Left ventricle myocardium superior (tissue), 1 donor: ENCODE data around the gene C14orf132. TPM values are rescaled to one million over a fixed set of nuclear protein-coding genes. Genes with fewer than 3 reads are reported as not detected.
A peak's percentile ranks its signal among the peaks of the same experiment; 100 is the strongest.

ENCODE experiments used
- ATAC-seq: fragments of 200-7000 bp; cut with Tn5 transposase; one replicate; pipeline ENCODE4 v1.9.1; 2020; ENCODE audit warnings: mild to moderate bottlenecking, moderate library complexity
- DNase-seq: peaks from one replicate; pipeline ENCODE4 v3.0.0-alpha.2; 2020
- intact Hi-C: fragments of 100-400 bp; cut with micrococcal nuclease; formaldehyde crosslinking; loops from one replicate; pipeline ENCODE4 v1.11.0; 2022
- total RNA-seq: library from RNA; stranded (reverse); fragmentation: NEBNext Ultra II Directional; extraction: Animal tissue kit (Norgen Biotek cat#: 25700); gene quantifications from one replicate; pipeline ENCODE4 v1.2.1, GENCODE V29; 2021
- donor health status: DM: no; HTN: yes; CAD: no; lungs with severe emphysema.

Gene C14orf132
- total RNA-seq, 1 donor from 2014 or later: 2.4 TPM

DNA sequence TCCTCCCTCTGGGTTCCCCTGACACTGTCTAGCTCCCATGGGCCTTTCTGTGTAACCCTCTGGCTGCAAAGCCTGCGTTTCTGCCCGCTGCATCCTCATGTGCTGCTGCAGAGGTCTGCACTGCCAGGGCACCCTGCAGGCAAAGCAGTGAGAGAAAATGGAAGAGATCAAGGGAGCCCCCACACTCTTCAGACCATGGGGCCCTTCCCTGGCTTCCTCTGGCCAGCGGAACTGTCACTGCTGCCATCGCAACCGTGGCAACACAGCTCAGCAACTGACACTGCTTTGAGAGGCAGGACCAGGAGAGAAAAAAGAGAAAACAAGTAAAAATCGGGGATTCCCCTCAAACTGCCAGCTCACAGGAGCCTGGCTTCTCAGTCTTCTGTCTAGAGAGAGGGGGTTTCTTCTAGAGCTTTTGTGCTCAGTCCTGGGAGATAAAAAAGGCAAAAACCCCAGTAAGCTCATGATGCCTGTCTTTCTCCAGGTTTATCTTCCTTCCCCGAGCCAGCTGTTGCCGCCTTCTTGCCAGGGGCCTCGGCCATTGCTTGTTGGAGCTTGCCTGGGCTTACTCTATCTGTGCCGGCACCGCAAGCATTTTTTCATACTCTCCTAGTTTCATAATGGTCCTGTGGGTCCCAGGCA lies 38.9 kb downstream of the C14orf132 start:
- ATAC-seq (no peak), DNase-seq (no peak)
- intact Hi-C loops: no loop called here

DNA sequence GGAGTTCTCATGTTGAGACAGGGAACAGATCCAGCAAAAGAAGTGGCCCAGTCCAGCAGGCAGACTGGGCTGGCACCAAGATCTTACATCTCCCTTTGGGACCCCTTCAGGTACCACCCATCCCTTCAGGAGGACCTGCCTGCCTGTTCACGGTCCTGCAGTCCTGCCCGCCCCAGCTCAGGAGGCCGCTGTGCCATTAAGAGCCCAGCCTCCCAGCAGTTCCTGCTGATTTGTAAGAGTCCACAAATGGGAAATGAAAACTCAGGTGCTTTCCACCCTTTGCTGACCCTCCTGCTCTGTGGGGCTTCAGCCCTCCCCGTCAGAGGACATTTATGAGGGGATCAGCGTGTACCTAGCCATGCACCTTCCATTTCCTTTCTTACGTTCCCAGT lies 39.5 kb downstream of the C14orf132 start:
- no peak for ATAC-seq
- intact Hi-C loops: no loop called here
- no peak for DNase-seq

DNA sequence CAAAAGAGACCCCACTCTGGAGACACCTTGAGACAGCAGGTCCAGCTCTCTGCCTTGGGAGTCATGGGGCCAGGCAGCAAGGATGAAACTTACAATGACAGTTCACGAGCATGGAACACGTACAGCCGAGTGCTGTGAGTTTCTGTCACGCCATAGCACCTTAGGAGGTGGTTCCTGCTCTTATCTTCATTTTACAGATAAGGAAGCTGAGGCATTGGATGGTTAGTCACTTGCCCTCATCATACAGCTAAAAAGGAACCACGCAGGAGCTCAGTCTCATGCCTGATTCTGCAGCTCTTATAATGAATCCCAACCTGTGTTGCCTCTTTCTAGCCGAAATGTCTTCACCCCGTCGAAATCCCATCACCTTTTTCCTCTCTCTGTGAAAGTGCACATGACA lies 39.9 kb downstream of the C14orf132 start:
- DNase-seq (no peak), ATAC-seq (no peak)
- intact Hi-C loops: no loop called here

DNA sequence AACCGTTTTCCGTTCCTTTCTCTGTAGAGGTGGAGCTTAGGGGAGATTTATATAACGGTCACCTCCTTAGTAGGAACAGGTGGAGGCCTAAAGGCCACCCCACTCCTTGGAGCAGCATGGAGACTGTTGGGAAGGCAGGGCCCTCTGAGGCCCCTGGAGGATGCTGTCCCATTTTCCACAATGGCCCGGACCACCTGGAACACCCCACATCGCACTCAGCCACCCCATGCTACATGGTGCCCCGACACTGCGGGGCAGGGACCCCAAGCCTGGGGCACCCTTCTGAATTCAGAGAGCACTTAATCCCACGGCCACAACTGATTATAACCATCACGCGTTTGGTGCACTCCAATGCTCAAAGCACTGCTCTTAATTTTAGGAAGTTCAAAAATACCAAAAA lies 41.4 kb downstream of the C14orf132 start:
- DNase-seq (no peak), ATAC-seq (no peak)
- intact Hi-C loops: no loop called here

DNA sequence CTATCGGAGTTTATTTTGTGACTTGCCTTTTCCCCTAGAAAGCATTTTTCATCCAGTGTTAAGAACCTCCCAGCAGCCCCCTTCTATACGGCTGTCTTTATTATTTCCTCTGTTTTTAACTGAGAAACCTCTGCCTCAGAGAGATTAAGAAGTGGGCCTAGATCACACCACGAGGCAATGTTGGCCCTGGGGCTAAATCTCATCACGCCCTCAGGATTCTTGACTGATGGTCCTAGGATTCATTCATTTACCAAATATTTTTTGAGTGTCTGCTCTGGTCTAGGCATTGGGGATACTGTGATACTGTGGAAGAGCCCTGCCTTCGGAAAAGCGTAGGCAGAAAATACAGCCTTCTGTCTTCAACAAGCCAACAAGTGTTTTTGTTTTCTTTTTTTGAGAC lies 42.1 kb downstream of the C14orf132 start:
- DNase-seq: no peak

DNA sequence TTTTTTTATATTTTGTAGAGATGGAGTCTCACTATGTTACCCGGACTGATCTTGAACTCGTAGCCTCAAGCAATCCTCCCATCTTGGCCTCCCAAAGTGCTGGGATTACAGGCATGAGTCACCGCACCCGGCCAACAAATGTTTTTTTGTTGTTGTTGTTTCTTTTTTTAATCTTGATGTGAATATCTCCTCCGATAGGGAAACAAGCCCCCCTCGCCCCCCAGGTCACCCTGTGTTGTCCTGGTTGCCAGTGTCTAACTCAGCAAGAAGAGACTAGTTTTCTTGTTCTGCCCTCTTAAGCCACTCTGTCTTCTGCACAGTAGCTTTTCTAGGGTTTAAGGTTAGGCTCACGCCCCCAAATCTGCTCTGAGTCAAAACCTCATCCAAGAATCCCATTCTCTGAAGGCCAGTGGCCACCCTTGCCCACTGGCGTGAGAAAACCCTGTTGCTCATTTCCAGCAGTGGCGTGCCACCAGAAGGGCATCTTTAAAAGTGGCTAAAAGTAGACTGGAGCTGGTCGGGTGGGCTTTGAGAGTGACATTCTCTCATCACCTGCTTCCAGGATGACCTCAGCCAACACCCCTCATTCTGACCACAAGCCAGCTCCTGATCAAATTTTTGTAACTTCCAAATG lies 42.7 kb downstream of the C14orf132 start:
- intact Hi-C loops: no loop called here
- DNase-seq (no peak), ATAC-seq (no peak)

More for the DNA sequence above, 42.1 kb downstream of the C14orf132 start:
- intact Hi-C loops: no loop called here
- no peak for ATAC-seq

DNA sequence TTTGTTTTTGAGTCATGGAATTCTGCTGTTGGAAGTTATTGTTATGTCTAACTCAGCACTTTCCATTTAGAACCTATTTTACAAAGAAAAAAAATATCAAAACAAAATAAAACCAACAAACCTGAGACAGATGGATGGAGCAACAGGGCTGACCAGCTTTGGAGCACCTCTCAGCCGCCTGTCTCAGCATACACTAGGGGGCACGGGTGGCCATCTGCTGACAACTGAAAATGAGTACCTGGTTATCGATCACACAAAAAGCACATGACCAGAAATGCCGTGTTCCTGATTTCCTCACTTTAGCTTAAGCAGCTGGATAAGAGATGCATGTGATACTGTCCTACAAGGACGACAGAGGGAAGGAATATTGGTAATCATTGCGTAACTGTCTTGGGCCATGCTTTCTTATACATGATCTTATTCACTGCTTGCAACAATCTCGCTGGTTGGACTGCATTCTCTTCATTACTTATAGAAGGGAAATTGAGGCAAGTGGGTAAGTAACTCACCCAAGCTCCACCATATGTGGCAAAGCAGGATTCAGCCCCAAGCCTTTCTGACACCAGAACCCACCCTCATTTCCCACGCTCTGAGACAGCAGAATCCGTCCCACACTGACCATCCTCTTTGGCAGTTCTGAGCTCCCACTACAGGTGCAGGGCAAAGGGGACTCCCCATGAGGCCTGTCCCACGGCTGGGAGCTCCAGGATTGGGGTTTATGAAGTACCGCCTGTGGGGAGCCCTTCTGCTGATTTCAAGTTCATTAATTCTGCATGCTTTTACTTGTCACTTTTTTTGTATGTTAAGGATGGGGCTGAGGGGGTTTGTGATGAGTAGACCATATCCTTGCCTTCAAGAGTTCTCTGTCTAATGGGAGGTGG lies 43.5 kb downstream of the C14orf132 start:
- intact Hi-C loops: no loop called here
- no peak for ATAC-seq
- DNase-seq: no peak

DNA sequence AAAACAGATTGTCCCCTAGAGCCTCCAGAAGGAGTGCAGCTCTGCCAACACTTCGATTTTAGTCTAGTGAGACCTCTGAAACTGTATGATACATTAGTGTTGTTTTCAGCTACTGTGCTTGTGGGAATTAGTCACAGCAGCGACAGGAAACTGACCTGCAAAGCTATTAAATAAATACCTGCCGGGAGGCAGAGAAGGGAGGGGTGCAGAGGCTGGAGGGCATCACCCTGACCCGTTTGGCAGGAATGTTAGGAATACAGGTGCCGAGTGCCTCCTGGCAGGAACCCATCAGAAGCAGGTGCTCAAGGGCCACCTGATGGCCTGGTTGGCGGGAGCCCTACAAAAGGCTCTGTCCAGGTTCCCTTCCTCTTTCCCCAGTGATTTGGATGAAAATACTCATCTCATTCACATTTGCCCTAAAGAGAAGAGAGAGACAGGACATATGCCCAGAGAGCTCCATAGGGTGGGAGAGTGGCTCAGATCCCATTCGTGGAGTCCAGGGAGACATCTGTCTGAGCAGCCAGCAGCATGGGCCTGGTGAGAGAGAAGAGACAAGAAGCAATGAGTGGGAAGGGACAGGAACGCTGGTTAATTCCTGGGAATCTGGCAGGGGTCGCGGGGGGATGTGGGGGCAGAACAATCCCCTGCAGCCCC lies 44.6 kb downstream of the C14orf132 start:
- ATAC-seq: no peak
- intact Hi-C loops: no loop called here
- no peak for DNase-seq

DNA sequence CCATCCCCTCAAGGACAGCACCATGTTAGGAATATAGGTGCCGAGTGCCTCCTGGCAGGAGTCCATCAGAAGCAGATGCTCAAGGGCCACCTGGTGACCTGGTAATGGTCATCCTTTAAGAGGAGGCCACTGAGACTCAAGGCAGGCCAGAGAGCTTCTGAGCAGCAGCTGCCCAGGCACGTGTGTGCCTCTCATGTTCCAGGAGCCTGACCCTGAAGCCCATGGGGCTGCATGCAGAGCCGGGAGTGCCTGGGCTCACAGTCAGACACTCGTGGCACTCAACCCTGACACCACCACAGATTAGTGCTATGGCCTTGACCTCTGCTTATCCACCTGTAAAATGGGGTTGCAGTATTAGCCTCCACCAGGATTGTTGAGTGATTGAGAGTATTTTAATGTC lies 45.6 kb downstream of the C14orf132 start:
- DNase-seq (no peak), ATAC-seq (no peak)
- intact Hi-C loops: no loop called here

DNA sequence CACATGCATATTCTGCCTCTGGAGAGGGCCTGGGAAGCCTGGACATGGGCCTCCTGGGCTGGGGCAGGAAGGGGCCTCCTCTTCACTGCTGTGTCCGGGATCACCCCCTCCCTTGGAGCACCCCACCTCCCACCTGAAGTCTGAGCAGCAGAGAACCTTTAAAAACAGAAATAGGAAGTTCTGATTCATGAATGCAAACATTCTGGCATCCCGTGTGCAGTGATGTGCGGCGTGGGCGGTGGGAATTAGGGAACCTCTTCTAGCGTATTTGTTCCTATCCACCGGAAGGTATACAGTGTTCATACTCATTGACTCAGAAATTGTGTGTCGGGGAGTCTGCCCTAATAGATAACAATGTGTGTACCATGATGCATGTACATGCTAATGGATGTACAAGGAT lies 46.2 kb downstream of the C14orf132 start:
- no peak for ATAC-seq
- DNase-seq: no peak
- intact Hi-C loops: no loop called here

DNA sequence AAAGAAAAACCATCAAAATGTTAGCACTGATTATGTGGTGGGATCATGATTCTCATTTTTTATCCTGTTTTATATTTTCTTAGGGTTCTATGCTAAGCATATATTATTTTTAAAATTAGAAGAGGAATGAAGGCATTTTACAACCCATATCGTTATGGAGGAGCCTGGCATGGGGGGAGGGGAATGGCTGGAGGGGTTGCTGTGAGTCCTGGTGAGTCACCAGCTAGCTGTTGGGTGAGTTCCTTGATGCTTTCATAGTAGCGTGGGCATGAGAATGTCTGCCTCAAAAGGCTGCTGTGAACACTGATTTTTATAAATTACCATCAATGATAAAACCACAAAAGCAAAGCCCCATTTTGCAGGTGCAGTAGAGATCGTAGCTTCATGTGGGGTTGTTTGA lies 46.9 kb downstream of the C14orf132 start:
- intact Hi-C loops: no loop called here
- DNase-seq (no peak), ATAC-seq (no peak)

DNA sequence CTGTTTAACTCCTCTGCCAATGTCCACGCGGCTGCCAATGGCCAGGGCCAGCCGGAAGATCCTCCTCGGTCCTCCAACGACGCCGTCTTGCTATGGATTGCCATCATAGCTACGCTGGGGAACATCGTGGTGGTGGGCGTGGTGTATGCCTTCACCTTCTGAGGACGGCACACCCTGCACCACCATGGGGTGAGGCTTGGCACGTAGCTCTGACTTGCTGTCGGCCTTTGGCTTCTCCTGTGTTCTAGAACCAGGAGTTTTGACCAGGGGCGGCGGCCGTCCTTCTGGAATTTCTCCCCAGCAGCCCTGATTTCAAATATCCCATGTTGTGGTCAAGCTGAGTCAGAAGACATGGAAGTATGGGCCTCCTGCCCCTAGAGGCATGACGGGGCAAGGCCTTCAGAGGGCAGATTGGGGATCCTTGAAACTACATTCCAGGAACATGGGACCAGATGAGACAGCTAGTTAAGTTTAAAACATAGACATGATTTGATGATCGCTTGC lies 47.5 kb downstream of the C14orf132 start:
- no peak for ATAC-seq

DNA sequence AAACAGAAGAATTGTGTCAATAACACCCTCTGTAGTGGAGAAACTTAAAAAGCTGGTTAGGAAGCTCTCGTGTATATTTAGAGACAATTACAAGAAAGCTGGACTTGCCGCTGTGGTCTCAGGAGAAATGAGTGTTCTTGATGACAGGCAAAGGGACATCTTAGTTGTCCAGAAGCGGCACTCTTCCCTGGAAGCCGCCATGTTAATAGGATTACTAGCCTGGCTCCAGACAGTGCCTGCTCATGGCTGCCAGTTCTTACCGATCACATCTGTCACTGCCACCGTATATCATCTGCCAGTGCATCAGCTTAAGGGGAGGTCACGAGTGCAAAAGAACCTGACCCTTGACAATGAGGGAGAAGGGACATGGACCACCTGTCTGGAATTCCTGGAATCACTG lies 48.9 kb downstream of the C14orf132 start:
- DNase-seq (no peak), ATAC-seq (no peak)
- intact Hi-C loops: no loop called here

More for the DNA sequence above, 47.5 kb downstream of the C14orf132 start:
- DNase-seq: no peak
- intact Hi-C loops: no loop called here

DNA sequence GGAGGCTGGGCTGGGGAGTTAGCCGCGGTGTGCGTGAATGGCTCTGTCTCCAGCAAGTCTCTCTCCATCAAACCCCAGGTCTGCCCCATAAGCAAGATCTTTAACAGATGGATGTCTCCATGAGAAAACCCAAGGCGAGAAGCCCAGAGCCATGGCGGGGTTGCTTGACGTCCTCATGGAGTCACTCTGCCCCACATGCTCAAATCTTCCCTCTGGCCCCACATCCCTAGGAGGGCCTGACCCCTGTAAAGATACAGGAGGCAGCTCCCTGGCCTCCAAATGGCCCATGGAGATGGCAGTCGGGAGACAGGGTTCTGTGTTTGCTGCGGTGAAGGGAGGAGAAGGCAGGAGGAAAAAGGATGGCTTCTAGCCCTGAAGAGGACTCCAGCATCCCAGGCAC lies 49.3 kb downstream of the C14orf132 start:
- DNase-seq (no peak), ATAC-seq (no peak)
- intact Hi-C loops: no loop called here

DNA sequence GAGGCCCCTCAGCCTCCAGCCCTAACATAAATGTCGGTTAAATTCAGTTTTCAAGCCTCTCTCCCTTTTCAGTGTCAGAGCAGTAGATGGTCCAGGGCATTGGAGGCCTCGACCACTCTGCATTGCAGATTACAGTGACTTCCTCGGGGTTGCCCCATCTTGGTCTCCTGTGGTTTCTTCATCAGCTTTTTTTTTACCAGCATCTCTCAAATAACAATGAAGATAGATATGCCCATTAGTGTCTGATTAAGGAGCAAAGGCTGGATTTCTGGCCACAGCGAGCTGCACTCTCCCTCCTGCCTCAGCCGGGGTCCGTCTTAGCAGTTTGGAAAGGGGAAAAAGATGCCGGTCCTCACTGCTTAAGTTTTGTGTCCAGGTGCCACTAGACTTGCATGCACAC lies 49.7 kb downstream of the C14orf132 start:
- no peak for DNase-seq
- ATAC-seq: no peak
- intact Hi-C loops: no loop called here

DNA sequence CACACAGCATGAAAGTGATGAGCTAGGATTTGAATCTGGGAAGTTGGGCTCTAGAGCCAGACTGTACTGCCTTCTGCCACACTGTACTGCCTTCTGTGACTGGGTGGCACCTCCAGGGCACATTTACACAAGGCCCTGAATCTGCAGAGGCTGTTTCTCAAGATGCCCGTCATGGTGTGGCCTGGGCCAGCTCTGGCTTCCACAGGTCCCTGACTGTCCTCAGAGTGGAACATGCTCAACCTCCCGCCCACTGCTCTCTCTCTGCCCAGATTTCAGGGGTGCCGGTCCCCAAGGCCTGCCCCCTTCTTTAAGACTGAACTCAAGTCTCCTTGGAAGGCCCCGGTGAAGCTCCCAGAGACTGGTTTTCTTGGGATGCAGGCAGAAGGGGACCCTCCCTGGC lies 50.2 kb downstream of the C14orf132 start:
- DNase-seq: no peak

DNA sequence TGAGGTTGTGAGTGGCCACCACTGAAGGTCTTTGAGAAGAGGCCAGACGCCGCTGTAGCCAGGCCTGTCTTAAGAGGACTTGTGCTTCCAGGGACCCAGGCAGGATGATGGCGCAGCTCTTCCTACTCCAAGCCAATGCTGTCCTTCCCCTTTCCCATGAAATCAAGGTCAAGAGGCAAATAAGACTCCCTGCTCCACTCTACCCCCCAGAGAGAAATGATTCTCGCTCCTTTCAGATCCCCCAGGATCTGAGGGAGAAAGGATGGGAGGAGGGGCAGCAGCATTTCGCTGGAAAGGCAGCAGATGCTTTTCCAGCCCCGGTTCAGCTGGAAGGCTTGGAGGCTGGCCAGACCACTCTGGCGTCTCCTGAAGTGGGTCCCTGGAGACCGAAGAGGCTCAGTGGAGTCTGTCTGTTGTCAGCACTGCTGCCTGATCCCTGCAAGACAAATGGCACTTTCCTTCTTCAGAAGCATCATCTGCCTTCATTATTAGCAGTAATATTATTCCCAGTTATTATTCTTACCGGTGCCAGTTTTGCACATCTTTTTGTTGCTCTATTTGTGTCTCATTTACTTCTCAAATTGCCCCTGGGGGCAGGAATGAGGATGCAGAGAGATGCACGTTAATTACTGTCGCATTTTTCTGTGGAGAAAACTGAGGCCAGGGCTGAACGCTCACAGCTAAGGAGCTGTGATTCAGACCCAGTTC lies 51.4 kb downstream of the C14orf132 start:
- peak; percentile 85 for ATAC-seq
- DNase-seq: peak; percentile 86
- intact Hi-C loops: no loop called here

More for the DNA sequence above, 50.2 kb downstream of the C14orf132 start:
- intact Hi-C loops: no loop called here
- ATAC-seq: no peak

DNA sequence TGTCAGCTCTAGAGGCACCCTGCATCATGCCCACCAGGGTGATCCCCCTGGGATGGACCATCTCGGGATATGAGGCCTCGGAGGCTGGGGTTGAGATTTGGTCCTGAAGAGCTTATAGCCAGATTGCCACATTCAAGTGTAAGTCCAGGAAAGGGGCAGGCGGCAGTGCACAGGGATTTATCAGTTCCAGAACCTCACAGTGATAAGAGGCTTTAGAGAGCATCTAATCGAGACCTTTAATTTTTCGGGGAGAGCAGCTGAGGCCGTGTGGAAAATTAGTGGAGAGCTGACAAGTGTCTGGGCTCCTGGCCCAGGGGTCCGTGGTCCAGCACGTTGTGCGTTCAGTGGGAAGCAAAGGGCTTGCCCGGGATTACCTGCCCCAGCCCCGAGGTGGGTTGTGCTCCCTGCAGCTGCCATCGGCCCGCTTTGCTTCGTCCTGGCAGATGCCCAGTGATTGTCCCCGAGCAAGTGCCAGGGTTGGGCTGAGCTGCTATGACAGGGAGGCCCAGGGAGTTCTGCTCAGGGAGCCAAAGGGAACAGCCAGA lies 52.1 kb downstream of the C14orf132 start:
- DNase-seq (no peak), ATAC-seq (peak; percentile 32)
- intact Hi-C loops: no loop called here

DNA sequence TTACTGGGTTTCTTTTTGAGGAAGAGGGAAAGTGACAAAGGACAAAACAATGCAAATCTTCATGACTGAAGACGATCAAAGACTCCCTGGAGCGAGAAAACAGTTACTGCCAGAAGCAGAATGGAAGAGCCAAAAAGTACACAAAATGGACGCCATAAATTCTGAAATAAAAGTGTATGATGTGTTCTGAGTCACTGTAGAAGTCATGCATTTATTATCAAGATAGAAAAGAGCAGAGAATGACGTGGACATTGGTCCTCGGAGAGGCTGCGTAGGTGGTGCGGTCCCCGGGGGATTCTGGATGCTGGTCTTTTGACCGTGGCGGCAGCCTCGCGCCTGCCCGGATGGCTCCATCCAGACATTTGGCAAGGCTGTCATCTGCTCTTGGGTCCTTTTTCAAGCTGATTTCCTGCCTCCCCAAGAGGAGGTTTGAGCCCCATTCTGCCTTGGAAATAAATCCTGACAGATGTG lies 52.8 kb downstream of the C14orf132 start:
- intact Hi-C loops: no loop called here
- DNase-seq: peak; percentile 54
- ATAC-seq: no peak
